Forelimb muscle (tissue), 1 donor: ENCODE measurements around the gene SCUBE1. TPM values are rescaled to one million over a fixed set of nuclear protein-coding genes. Genes with fewer than 3 reads are reported as not detected.

Source experiments
- DNase-seq: peaks from one replicate; pipeline ENCODE4 v3.0.0-alpha.2; 2013; ENCODE audit warnings: low read depth
- polyA plus RNA-seq: library from polyadenylated mRNA; unstranded; fragments of 120-200 nt; gene quantifications from one replicate; pipeline ENCODE4 v1.2.1, GENCODE V29; 2013; ENCODE audit not compliant: insufficient read length

Gene SCUBE1
- polyA plus RNA-seq, 1 donor = 0.19 TPM

- no peak for DNase-seq
Measured at GRCh38 chr22:43326331-43327156, 16.6 kb downstream of the SCUBE1 start.

GRCh38 chr22:43325176-43325575 lies 18.0 kb downstream of the SCUBE1 start:
- DNase-seq = no peak

GRCh38 chr22:43320943-43321900 lies 21.9 kb downstream of the SCUBE1 start:
- DNase-seq = no peak

DNA sequence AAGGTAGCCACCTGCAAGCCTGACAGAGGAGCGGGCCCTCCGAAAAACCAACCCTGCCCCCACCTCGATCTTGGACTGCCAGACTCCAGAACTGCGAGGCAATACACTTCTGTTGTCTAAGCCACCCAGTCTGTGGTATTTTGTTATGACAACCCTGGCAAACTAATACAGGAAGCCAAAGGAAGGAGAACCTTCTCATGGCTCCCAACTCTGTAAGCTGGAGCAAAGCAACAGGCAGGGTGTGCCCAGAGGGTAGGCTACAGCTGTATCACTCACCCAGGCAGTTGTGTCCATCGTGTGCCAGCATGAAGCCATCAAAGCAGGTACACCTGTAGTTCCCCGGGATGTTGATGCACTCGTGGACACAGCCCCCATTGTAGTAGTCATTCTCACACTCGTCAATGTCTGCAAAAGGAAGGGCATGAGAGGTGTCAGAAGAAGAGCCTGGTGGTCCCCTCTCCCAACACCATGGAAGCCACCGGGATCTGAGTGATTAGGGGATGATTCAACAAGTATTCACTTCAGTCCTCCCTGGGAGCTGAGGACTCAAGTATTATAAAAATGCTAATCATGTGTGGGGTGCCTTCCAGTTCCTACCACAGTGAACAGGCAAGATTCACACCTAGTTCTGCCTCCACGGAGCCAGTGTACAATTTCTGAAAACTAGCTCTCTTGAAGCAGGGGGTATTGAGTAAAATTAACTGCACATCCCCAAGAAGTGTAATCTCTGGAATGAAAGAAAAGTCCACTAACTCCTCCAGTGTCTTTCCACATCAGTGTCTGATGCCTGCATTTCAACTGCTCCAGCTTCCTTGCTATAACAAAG lies 23.3 kb downstream of the SCUBE1 start:
- DNase-seq = no peak

DNA sequence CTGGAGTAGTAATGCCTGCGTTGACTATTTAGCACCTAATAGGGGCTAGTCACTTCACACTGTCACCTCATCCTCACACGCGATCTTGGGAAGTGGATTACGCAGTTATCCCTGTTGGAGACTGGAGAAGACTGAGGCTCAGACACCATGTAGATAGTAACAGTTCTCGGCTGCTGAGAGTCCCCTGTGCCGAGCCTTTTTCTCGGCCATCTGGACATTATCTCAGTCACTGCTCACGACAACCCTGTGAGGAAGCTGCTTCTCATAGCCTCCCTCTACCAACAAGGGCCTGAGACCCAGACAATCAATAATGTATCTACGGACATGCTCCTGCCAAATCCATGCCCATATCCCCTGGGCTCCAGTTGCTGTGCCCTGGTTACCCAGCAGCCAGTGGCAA lies 25.9 kb downstream of the SCUBE1 start:
- DNase-seq = no peak

DNA sequence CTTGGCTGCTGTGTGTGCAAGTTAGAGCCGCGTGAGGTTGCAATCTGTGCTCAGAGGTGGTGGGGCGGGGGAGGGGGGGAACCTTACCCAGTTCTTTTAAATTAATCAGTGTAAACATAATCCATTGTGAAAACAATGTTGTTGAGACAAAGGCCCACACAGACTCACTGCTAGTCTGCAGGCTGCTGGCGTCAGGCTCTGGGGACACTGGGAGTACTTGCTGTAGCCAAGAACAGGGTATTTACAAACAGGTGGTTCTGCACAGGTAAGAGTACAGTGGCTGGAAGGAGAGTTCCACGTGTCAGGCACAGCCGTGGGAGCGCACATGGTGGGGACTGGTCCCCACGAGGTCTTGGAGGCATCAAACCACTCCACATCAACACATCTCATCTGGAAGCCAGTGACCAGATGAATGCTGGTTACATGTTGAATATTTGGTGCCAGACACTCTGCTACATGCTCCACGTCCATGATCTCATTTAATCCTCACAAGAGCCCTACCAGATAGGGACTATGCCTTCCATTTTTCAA lies 27.4 kb downstream of the SCUBE1 start:
- no peak for DNase-seq

DNA sequence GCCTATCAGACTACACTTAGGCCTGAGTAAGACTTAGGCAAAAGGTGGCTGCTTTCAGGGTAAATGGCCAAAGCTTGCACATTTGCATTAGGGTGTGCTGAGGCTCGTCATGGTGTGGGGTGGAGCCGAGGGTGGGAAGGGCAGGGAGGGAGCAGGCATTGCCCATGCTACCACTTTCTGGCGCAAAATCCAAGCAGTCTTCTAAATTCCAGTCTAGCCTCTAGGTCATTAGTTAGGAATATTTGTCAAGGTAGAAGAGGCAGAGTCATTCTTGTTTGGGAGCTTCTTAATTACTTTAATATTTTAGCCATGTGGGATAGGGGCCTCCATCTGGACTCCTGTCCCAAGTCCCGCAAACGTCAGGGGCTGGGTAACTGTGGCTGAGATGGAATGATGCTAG lies 28.6 kb downstream of the SCUBE1 start:
- DNase-seq = no peak

- DNase-seq = no peak
Measured at GRCh38 chr22:43313890-43314474, 29.2 kb downstream of the SCUBE1 start.

GRCh38 chr22:43313244-43313889 lies 29.8 kb downstream of the SCUBE1 start:
- no peak for DNase-seq

DNA sequence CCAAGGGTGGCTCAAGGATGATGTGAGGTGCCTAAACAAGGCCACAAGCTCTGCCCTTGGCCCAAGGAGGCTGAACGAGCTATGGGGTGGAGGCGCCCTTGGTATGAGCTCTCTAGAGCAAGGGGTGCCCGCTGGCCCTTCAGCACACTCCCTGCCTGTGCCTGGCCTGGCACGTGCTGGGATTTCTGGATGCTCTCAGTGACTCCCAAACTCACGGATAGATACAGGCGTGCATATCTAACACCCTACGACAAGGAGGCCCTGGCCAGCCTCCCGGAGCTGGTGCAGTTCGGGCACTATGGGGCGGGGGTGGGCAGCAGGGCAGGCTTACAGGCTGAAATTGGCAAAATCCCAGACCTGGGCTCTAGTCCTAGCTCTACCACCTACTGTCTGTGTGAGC lies 30.6 kb downstream of the SCUBE1 start:
- no peak for DNase-seq

GRCh38 chr22:43310798-43311197 lies 32.4 kb downstream of the SCUBE1 start:
- no peak for DNase-seq

GRCh38 chr22:43310311-43310710 lies 32.9 kb downstream of the SCUBE1 start:
- no peak for DNase-seq

DNA sequence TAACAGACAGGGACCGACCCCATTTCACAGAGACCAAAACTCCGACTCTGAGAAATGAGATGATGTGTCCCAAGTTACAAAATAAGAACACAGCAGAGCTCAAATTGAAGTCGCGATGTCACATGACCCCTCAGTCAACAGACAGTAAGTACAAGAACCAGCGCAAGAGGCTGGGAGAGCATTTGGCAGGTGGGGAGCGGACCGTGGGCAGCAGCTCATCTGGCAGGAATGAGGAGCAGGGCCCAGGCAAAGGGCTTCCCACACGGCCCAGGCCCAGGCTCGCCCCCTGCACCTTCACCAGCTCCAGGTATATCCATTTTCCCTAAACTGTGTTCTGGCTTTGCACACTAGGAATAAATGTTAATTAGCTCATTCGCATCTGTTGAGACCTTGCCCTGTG lies 34.3 kb downstream of the SCUBE1 start:
- no peak for DNase-seq

- DNase-seq = no peak
Measured at GRCh38 chr22:43308060-43308830, 34.9 kb downstream of the SCUBE1 start.

DNA sequence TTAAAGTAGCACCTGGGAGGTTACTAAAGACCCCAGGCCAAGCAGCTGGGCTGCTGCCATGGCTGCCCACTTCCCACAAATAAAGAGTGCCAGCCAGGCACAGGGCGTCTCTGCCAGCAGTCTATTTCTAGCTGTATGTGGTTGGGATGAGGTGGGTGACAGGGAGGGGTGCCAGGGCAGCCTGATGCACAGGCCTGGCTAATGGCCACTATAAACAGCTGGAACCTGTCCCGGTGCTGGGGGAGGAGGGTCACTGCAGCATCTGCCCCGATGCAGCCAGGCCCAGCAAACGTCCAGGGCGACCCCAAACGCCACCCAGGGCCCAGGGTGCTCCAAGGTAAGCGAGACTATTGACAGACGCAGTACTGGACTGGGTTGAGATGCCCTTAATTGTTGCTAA lies 37.4 kb downstream of the SCUBE1 start:
- DNase-seq = no peak

GRCh38 chr22:43304831-43305590 lies 38.2 kb downstream of the SCUBE1 start:
- DNase-seq = no peak

GRCh38 chr22:43303751-43304150 lies 39.4 kb downstream of the SCUBE1 start:
- no peak for DNase-seq

GRCh38 chr22:43303166-43303565 lies 40.0 kb downstream of the SCUBE1 start:
- DNase-seq = no peak

DNA sequence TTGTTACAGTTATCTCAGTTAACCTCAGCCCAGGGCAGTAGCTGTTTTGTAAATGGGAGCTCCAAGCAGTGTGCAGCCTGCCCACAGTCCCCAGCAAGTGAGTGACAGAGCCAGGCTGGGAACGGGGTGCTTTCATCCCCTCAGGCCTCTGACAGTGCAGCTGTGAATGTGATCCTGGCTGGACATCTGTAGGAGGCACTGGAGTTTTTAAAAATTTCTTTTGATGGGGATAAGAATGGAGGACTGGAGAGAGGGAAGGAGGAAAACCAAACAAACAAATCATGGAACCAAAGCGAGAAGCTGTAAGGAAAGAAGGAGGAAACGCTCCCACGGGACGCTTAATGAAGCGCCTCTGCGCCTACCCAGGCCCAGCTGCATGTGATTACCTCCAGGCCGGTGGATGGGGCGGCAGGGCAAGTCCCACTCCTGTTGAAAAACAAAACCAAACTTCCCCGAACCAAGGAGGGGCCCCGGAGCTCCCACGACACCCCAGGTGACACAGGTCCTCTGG lies 40.6 kb downstream of the SCUBE1 start:
- DNase-seq = no peak
